ENCODE measurements around the gene MRPL14. TPM values are rescaled to one million over a fixed set of nuclear protein-coding genes. Genes with fewer than 3 reads are reported as not detected.
A peak's percentile ranks its signal among the peaks of the same experiment; 100 is the strongest.

The MRPL14 gene
- total and polyA plus RNA-seq, 9 of the 15 experiments (the other 6 are each of a cell fraction or from before 2014, with no cell fraction given): 126 to 424 (median 165) TPM

DNA sequence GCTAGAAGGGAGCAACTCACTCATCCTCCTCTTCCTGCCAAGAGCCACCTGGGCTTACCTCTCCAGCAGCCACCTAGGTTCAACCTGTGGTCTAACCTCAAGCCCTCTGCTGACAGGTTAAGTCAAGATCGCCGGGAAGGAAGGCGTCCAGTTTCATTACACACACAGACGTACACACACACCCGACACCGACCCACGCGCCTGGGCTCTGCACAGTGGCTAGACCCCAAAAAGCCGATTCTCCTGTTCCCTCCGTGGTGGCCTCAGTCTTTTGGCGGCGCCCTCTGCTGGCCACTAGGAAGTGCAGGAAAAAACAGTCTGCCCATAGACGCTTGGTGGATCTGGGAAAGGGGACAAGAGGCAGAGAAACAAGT lies 52.8 kb downstream of the MRPL14 start (continued):
- peak; percentile 68; the same call in 1 of the 2 replicates for TF ChIP-seq ERF (CRISPR knock-in tag; IDR thresholded peaks at IDR 0.05)
- TF ChIP-seq, protein P1, sequence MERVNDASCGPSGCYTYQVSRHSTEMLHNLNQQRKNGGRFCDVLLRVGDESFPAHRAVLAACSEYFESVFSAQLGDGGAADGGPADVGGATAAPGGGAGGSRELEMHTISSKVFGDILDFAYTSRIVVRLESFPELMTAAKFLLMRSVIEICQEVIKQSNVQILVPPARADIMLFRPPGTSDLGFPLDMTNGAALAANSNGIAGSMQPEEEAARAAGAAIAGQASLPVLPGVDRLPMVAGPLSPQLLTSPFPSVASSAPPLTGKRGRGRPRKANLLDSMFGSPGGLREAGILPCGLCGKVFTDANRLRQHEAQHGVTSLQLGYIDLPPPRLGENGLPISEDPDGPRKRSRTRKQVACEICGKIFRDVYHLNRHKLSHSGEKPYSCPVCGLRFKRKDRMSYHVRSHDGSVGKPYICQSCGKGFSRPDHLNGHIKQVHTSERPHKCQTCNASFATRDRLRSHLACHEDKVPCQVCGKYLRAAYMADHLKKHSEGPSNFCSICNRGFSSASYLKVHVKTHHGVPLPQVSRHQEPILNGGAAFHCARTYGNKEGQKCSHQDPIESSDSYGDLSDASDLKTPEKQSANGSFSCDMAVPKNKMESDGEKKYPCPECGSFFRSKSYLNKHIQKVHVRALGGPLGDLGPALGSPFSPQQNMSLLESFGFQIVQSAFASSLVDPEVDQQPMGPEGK (CRISPR knock-in tag; IDR thresholded peaks at IDR 0.05; ENCODE audit: borderline replicate concordance): no peak
- no peak for TF ChIP-seq MAFF (IDR thresholded peaks at IDR 0.05; ENCODE audit: low read length)
- no peak; the same call in 1 of the 2 replicates for TF ChIP-seq PHF8 (IDR thresholded peaks at IDR 0.05; ENCODE audit: borderline replicate concordance, low read length)
- TF ChIP-seq ZKSCAN3 (CRISPR knock-in tag; IDR thresholded peaks at IDR 0.05): peak; percentile 81; the same call in 1 of the 2 replicates

DNA sequence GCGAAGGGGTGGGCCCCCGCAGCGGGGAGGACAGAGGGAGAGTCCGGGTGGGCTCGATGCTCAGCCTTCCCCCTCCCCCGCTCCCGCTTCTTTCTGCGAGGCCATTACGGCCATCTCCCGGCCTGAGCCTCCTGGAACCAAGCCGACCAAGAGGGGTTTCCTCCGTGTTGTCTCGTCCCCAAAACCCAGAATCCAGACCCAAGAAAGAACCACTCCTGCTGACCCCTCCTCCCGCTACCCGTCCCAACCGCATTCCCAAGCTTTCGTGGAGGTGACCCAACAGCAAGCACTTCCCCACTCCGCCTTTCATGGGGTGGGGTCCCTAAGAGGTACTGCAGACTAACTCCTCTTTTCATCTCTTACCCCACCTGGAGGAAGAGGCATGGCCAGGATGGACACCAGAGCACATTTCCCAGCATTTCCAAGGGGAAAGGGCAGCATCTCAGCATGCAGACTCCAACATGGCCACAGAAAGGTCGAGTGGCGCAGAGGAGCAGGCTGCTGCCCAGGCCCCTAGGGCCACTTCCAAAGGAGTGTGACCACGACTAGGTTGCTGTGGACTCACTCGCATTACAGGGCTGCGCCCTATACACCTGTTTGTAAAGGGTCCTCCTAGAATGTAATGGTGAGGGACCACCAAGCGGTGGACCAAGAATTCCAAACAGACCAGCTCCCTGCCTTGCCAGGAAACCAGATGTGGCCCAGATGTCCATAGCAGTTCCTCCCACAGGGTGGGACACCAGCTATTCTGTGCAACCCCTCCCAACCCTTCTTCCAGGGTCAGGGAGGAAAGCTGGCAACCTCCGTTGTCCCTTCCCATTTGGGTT lies 53.4 kb downstream of the MRPL14 start:
- Histone ChIP-seq H3K9ac (ENCODE audit: insufficient read depth in 1 of 2, low read depth in 2 of 2, low read length in 2 of 2) (peak overlapping the region; percentile 58 to 90), H4K20me1 (replicated peaks; ENCODE audit: control insufficient read depth, insufficient read depth, low read length) (no peaks in the 10 kb centered on the region), H3K4me2 (ENCODE audit: insufficient read depth, low read length) (peak overlapping the region; percentile 84), H3K4me3 (peak overlapping the region; percentile 22), H3K79me2 (ENCODE audit: control insufficient read depth, insufficient read depth, low read length) (peaks cover 10% of the 10 kb centered on the region; the same call in 2 of the 3 replicates), H3K4me1 (replicated peaks in 1 of 2; ENCODE audit: control insufficient read depth in 2 of 2, insufficient read depth in 2 of 2, low read length in 2 of 2) (peaks cover 50 to 66% of the 10 kb centered on the region in 2 experiments; a peak in 4 of 5 replicates), H3K36me3 (ENCODE audit: control insufficient read depth, insufficient read depth, low read length) (no peaks in the 10 kb centered on the region; the same call in 2 of the 3 replicates), H3K27ac (ENCODE audit: extremely low read depth, low read depth, low read length) (peak overlapping the region; percentile 80), H3K27me3 (ENCODE audit: control insufficient read depth in 2 of 2, insufficient read depth in 2 of 2, low read length in 2 of 2) (no peaks in the 10 kb centered on the region), H3K9me3 (replicated peaks; ENCODE audit: control insufficient read depth, insufficient read depth, low read depth, low read length) (no peaks in the 10 kb centered on the region), H2AFZ (ENCODE audit: low read depth, low read length) (peak overlapping the region; percentile 79), H3K9me1 (ENCODE audit: control insufficient read depth, insufficient read depth, low read length) (no peaks in the 10 kb centered on the region)
- no peak for FAIRE-seq
- TSS peak; percentile 81 for BruUV-seq (replicated peaks)
- ChIA-PET POLR2A (interaction anchor here (0.6 to 4.0 kb wide), 19 partner anchors 9 to 444 kb away, joined by 3 to 26 read pairs (median 4); partner anchors contain the start of gene VEGFA), CTCF (ENCODE audit: low intra/inter-chr PET ratio) (interaction anchor here (0.7 to 2.9 kb wide), 5 partner anchors 76 to 350 kb away, joined by 3 to 23 read pairs (median 5); partner anchors contain the start of gene VEGFA)
- DNase-seq (ENCODE audit: extremely low read depth in 1 of 4, low spot score in 3 of 4): peak in 3 of 4 experiments; percentile 32 to 61 (median 38)
- intact Hi-C loops (cut with micrococcal nuclease) (loop anchor here (1.0 to 10.0 kb wide), 7 partner anchors 15 to 809 kb away; no protein-coding TSS in a partner anchor), in situ Hi-C loops (cut with MboI) (no loop called here)
- ATAC-seq: peak; percentile 58
- WGBS (ENCODE audit: insufficient coverage, low coverage, missing lambda C conversion rate): 37% methylated on average over 16 of the region's 25 CpGs
- TF ChIP-seq, protein P2, sequence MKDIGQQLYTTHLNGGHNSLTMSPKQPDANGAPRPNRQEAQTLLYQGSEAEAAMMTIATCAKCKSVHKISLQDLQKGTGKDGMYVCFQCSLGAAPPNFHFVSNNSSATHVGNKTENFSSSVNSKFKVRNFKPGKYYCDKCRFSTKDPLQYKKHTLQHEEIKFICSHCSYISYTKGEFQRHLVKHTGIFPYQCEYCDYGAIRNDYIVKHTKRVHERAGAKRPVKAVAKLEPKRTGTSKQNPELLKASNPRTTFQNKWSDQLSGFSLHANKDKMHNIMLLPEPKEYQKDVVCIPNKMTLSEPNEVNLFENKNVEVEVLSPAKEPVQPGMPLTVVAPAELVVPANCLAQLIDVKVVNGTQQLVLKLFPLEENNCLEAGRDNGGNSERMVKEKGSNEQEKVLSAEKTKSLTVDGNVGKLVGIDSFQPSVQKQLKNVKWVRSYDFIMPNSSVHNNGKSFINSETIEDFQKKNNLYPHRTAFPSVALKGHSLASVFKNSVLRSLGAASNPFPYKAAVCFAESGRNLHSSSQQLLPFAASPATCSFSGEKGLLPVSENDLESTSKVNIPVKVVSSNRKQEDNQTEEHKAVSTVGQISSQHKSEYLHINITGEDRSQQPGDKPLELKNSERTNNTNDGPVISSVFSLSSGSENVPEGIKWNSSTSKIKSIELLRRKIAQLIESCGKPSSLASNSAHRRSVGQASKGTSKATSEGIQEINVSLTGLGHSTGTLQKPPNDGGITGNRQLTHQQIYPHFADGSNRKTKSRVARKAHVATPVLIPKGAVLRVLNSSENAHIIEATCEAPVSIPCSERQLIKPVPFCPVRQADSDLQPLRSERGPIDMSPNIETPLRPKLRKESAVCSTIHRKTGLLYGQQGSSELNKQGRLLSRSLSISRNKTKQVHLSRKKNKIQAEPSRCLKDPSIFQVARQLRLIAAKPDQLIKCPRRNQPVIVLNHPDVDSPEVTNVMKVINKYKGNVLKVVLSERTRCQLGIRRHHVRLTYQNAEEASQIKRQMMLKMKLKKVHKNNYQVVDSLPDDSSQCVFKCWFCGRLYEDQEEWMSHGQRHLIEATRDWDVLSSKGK (CRISPR knock-in tag; IDR thresholded peaks at IDR 0.05): no peak
- TF ChIP-seq U2AF2 (optimal IDR thresholded peaks at IDR 0.05; ENCODE audit: low read depth, low read length): no peak
- TF ChIP-seq KDM5B (IDR thresholded peaks at IDR 0.05; ENCODE audit: insufficient replicate concordance, low read depth, low read length): peak; percentile 13
- TF ChIP-seq, protein P3, sequence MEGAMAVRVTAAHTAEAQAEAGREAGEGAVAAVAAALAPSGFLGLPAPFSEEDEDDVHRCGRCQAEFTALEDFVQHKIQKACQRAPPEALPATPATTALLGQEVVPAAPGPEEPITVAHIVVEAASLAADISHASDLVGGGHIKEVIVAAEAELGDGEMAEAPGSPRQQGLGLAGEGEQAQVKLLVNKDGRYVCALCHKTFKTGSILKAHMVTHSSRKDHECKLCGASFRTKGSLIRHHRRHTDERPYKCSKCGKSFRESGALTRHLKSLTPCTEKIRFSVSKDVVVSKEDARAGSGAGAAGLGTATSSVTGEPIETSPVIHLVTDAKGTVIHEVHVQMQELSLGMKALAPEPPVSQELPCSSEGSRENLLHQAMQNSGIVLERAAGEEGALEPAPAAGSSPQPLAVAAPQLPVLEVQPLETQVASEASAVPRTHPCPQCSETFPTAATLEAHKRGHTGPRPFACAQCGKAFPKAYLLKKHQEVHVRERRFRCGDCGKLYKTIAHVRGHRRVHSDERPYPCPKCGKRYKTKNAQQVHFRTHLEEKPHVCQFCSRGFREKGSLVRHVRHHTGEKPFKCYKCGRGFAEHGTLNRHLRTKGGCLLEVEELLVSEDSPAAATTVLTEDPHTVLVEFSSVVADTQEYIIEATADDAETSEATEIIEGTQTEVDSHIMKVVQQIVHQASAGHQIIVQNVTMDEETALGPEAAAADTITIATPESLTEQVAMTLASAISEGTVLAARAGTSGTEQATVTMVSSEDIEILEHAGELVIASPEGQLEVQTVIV (CRISPR knock-in tag; IDR thresholded peaks at IDR 0.05; ENCODE audit: borderline replicate concordance): no peak
- no peak; the same call in 1 of the 2 replicates for TF ChIP-seq KLF13 (tag; IDR thresholded peaks at IDR 0.05; ENCODE audit: borderline replicate concordance, low read depth)

Data from K562 (cell line).